ENCODE data around the gene ABI1.

DNA sequence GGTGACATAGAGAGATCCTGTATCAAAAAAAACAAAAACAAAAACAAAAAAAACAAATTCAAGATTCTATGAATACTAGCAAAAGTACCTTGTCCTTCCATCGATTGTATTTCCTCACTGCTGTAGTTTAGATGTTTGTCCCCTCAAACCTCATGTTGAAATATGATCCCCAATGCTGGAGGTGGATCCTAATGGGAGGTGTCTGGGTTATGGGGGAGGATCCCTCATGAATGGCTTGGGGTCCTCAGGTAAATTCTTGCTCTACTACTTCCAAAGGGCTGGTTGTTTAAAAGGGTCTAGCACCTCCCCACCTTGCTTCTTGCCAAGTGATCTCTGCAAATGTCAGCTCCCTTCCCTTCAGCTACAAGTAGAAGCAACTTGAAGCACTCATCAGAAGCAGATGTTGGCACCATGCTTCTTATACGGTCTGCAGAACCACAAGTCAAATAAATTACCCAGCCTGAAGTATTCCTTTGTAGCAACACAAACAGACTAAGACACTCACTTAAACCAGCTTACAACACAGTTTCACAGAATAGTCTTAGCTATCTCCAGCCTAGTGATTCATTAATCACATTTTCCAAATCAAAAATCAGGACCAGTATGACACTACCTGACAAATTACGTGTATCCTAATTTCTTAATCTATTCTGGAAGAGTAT is 20.7 kb downstream of the ABI1 start:
- TF ChIP-seq, protein P1, sequence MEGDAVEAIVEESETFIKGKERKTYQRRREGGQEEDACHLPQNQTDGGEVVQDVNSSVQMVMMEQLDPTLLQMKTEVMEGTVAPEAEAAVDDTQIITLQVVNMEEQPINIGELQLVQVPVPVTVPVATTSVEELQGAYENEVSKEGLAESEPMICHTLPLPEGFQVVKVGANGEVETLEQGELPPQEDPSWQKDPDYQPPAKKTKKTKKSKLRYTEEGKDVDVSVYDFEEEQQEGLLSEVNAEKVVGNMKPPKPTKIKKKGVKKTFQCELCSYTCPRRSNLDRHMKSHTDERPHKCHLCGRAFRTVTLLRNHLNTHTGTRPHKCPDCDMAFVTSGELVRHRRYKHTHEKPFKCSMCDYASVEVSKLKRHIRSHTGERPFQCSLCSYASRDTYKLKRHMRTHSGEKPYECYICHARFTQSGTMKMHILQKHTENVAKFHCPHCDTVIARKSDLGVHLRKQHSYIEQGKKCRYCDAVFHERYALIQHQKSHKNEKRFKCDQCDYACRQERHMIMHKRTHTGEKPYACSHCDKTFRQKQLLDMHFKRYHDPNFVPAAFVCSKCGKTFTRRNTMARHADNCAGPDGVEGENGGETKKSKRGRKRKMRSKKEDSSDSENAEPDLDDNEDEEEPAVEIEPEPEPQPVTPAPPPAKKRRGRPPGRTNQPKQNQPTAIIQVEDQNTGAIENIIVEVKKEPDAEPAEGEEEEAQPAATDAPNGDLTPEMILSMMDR (conservative IDR thresholded peaks at IDR 0.05 in 1 of 2, IDR thresholded peaks at IDR 0.05 in 1 of 2; ENCODE audit: low read depth in 1 of 2, low read length in 2 of 2): no peak
- no peak for TF ChIP-seq EZH2 (IDR thresholded peaks at IDR 0.05; ENCODE audit: low read length, missing control alignments)

Data from fibroblast of lung (primary cell).